ENCODE results near the gene ABHD13. TPM values are rescaled to one million over a fixed set of nuclear protein-coding genes. Genes with fewer than 3 reads are reported as not detected.
"Not testable (repeated sequence)": the region's sequence is repeated elsewhere in the genome, so short reads cannot be mapped to it uniquely, and the experiment has no call there.

Gene ABHD13
- total RNA-seq, 5 donors from 2014 or later (not counting 1 experiment from before 2014, with no cell fraction given): 12.3 to 15.8 (median 13.8) TPM

DNA sequence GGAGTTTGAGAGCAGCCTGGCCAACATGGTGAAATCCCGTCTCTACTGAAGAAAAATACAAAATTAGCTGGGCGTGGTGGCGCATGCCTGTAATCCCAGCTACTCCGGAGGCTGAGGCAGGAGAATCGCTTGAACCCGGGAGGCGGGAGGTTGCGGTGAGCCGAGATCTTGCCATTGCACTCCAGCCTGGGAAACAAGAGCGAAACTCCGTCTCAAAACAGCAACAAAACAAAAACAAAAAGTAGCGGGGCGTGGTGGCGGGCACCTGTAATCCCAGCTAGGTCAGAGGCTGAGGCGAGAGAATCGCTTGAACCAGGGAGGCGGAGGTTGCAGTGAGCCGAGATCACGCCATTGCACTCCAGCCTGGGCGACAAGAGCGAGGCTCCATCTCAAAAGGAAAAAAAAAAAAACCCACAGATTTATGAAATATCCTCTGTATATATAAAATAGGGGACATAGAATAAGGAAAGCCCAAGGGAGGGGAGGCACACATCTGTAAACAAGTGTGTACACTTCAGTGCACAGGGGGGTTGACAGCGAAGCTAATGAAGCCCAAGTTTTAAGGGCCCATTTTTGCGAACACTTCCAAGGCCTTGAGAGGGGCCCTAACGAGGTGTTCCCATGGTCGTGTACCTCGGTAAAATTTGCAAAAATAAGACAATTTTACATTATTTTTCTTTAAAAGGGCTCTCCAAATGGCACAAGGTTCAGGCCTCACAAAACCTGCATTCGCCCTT lies 717 bp upstream of the ABHD13 start:
- H3K27ac Mint-ChIP-seq: peak overlapping the region; percentile 95 to 96
- Histone ChIP-seq H3K4me3 (ENCODE audit: control insufficient read depth in 1 of 2, extremely low read depth in 1 of 2, low read length in 1 of 2) (peak overlapping the region; percentile 64 to 91), H3K27ac (ENCODE audit: low read length) (peak overlapping the region; percentile 54), H3K4me1 (ENCODE audit: control insufficient read depth in 1 of 2, extremely low read depth in 1 of 2, insufficient read depth in 2 of 2, low read length in 2 of 2) (peaks cover 36 to 41% of the 10 kb centered on the region in 2 experiments)
- H3K36me3 ChIP-seq (ENCODE audit: control insufficient read depth in 2 of 2, extremely low read depth in 1 of 2, insufficient read depth in 1 of 2, low read length in 1 of 2); DNase-seq; H3K36me3 Mint-ChIP-seq; H3K9me3 Mint-ChIP-seq; ATAC-seq (replicated peaks in 1 of 4); H3K27me3 Mint-ChIP-seq; H3K9me3 ChIP-seq; H3K27me3 ChIP-seq (replicated peaks in 1 of 2; ENCODE audit: control insufficient read depth in 2 of 2, extremely low read depth in 1 of 2, insufficient read depth in 2 of 2, low read length in 1 of 2); POLR2A ChIA-PET: not testable (repeated sequence)
- peak overlapping the region; percentile 93 to 99 (median 96) for H3K4me3 Mint-ChIP-seq
- CTCF ChIA-PET: interaction anchor here in 1 of 2 donors (0.6 kb wide), 1 partner anchor 62 kb away, joined by 3 read pairs; no protein-coding TSS in a partner anchor
- WGBS (ENCODE audit: insufficient coverage): 43% methylated on average over 9 of the region's 27 CpGs
- H3K4me1 Mint-ChIP-seq: peaks cover 65 to 78% (median 67%) of the 10 kb centered on the region in 3 donors

DNA sequence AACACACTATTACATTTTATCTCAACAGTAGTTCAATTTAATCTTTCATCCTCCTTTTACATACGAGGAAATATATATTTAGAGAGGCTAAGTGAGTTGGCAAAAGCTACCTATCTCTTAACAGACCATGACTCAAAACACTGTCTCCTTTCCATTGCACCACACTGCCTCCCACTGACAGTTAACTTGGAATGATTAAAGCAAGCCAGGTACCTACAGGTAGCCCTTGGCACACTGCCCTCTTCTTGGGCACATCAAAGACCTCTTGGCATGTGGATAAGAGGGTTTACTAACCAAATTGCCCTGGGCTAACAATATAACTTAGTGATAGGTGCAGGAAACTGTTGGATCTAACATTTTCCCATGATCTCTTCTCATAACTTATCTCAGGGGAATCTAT lies 1.8 kb downstream of the ABHD13 start:
- ChIA-PET POLR2A (no interaction called here), CTCF (interaction anchor here in 1 of 2 donors (0.5 to 1.6 kb wide), 2 partner anchors 64 to 87 kb away, joined by 4 read pairs; no protein-coding TSS in a partner anchor)
- Histone ChIP-seq H3K4me3 (ENCODE audit: control insufficient read depth in 1 of 2, extremely low read depth in 1 of 2, low read length in 1 of 2) (no peak overlapping the region), H3K27me3 (replicated peaks in 1 of 2; ENCODE audit: control insufficient read depth in 2 of 2, extremely low read depth in 1 of 2, insufficient read depth in 2 of 2, low read length in 1 of 2) (no peaks in the 10 kb centered on the region), H3K4me1 (ENCODE audit: control insufficient read depth in 1 of 2, extremely low read depth in 1 of 2, insufficient read depth in 2 of 2, low read length in 2 of 2) (peaks cover 29 to 49% of the 10 kb centered on the region in 2 experiments), H3K27ac (ENCODE audit: low read length) (peak overlapping the region; percentile 54), H3K9me3 (no peaks in the 10 kb centered on the region), H3K36me3 (ENCODE audit: control insufficient read depth in 2 of 2, extremely low read depth in 1 of 2, insufficient read depth in 1 of 2, low read length in 1 of 2) (no peaks in the 10 kb centered on the region)
- H3K4me1 Mint-ChIP-seq: peaks cover 74 to 78% (median 77%) of the 10 kb centered on the region in 3 donors
- whole genome bisulfite sequencing (ENCODE audit: insufficient coverage): no CpG with 5 or more reads among the region's 1 CpG
- peak overlapping the region; percentile 42 to 80 for H3K27ac Mint-ChIP-seq
- no peaks in the 10 kb centered on the region for H3K27me3 Mint-ChIP-seq
- peaks cover 2% of the 10 kb centered on the region for H3K36me3 Mint-ChIP-seq
- no peaks in the 10 kb centered on the region for H3K9me3 Mint-ChIP-seq
- DNase-seq (peak in 2 of 35 experiments; percentile 15 to 41), ATAC-seq (replicated peaks in 1 of 4) (no peak)
- H3K4me3 Mint-ChIP-seq: peak overlapping the region; percentile 93 to 99 (median 96)

DNA sequence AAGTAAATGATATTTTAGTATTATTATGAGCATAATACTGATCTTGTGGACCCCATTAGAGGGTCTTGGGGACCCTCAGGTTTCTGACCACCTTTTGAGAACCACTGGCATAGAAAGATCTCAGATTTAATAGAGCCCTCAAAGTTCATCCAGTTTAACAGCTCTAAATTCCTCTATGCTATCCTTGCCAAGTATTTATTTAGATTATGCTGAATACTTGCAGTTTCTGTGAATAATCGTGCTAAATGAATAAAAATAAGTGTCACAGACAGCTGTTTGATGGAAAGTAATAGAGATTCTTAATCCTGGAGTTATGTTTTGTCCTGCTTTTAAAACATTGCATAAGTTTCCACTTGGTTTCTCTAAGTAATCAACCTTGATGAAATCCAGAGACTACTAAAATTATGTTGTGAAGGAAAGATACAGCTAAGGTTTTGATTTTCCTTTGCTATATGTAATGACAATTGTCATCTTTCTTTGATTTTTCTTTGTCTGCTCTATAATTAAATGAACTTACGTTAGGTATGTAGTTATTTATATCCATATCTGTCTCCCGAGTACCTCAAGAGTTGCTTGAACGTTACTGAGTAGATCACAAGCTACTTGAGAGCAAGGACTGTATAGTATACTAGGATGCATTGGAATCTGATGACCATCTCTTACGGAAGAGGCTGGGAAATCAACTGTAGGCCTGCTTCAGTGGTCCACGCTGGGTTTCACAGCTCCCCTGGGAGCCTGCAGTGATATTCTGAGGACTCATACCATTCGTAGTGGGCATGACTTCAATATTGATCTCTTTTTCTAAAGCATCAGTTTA lies 5.7 kb downstream of the ABHD13 start:
- CTCF ChIA-PET: interaction anchor here (0.5 to 1.1 kb wide), 4 partner anchors 8 to 284 kb away, joined by 3 to 5 read pairs (median 3); no protein-coding TSS in a partner anchor

DNA sequence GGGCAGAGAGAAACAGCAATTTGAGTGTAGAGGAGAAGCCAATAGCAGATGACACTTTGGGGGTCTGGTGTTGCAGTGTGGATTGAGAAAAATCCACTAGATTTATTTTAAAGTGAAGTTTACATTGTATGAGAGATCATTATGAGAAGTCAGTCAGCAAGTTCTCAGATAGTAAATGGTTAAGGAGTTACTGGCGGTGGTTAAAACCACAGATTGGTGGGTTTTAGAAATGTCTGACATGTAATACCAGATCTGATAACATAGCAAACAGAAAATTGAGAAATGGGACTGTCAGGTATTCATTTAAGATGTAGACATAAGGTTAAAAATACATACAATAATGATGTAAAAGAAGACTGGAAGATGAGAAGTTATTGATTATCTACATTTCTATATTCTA lies 7.2 kb downstream of the ABHD13 start:
- DNase-seq: peak in 1 of 35 experiments; percentile 47
- peak overlapping the region; percentile 74 to 79 for H3K27ac Mint-ChIP-seq
- ChIA-PET CTCF (interaction anchor here (0.6 to 1.0 kb wide), 4 partner anchors 10 to 27 kb away, joined by 3 to 5 read pairs (median 3); partner anchors contain the start of gene LIG4 (in 1 of the 2)), POLR2A (no interaction called here)
- H3K27me3 ChIP-seq (replicated peaks in 1 of 2; ENCODE audit: control insufficient read depth in 2 of 2, extremely low read depth in 1 of 2, insufficient read depth in 2 of 2, low read length in 1 of 2): no peaks in the 10 kb centered on the region
- peak overlapping the region; percentile 32 to 59 (median 52) for H3K4me3 Mint-ChIP-seq
- ATAC-seq (replicated peaks in 1 of 4): peak; percentile 62 to 71 (median 64)
- H3K27me3 Mint-ChIP-seq: no peaks in the 10 kb centered on the region
- no peak overlapping the region for H3K4me3 ChIP-seq (ENCODE audit: control insufficient read depth in 1 of 2, extremely low read depth in 1 of 2, low read length in 1 of 2)
- H3K36me3 Mint-ChIP-seq: peaks cover 17% of the 10 kb centered on the region
- H3K4me1 ChIP-seq (ENCODE audit: control insufficient read depth in 1 of 2, extremely low read depth in 1 of 2, insufficient read depth in 2 of 2, low read length in 2 of 2): peaks cover 9 to 37% of the 10 kb centered on the region in 2 experiments
- peak overlapping the region; percentile 5 for H3K27ac ChIP-seq (ENCODE audit: low read length)
- peaks cover 78 to 85% (median 82%) of the 10 kb centered on the region in 3 donors for H3K4me1 Mint-ChIP-seq
- H3K9me3 Mint-ChIP-seq: no peaks in the 10 kb centered on the region
- WGBS (ENCODE audit: insufficient coverage): 0% methylated on average over 1 of the region's 1 CpG
- H3K9me3 ChIP-seq: no peaks in the 10 kb centered on the region
- H3K36me3 ChIP-seq (ENCODE audit: control insufficient read depth in 2 of 2, extremely low read depth in 1 of 2, insufficient read depth in 1 of 2, low read length in 1 of 2): peaks cover 0 to 8% of the 10 kb centered on the region in 2 donors

More for the DNA sequence above, 5.7 kb downstream of the ABHD13 start:
- H3K4me1 Mint-ChIP-seq: peaks cover 83 to 86% (median 84%) of the 10 kb centered on the region in 3 donors
- peak overlapping the region; percentile 54 to 64 for H3K27ac Mint-ChIP-seq
- Histone ChIP-seq H3K36me3 (ENCODE audit: control insufficient read depth in 2 of 2, extremely low read depth in 1 of 2, insufficient read depth in 1 of 2, low read length in 1 of 2) (no peaks in the 10 kb centered on the region), H3K27ac (ENCODE audit: low read length) (no peak overlapping the region), H3K4me3 (ENCODE audit: control insufficient read depth in 1 of 2, extremely low read depth in 1 of 2, low read length in 1 of 2) (no peak overlapping the region), H3K4me1 (ENCODE audit: control insufficient read depth in 1 of 2, extremely low read depth in 1 of 2, insufficient read depth in 2 of 2, low read length in 2 of 2) (peaks cover 14 to 50% of the 10 kb centered on the region in 2 experiments), H3K27me3 (replicated peaks in 1 of 2; ENCODE audit: control insufficient read depth in 2 of 2, extremely low read depth in 1 of 2, insufficient read depth in 2 of 2, low read length in 1 of 2) (no peaks in the 10 kb centered on the region), H3K9me3 (no peaks in the 10 kb centered on the region)
- no peaks in the 10 kb centered on the region for H3K9me3 Mint-ChIP-seq
- 74% methylated on average over 2 of the region's 7 CpGs for whole genome bisulfite sequencing (ENCODE audit: insufficient coverage)
- no peak for ATAC-seq (replicated peaks in 1 of 4)
- POLR2A ChIA-PET: interaction anchor here in 1 of 2 donors (0.7 kb wide), 1 partner anchor 9 kb away, joined by 3 read pairs; no protein-coding TSS in a partner anchor
- no peak for DNase-seq
- no peaks in the 10 kb centered on the region for H3K27me3 Mint-ChIP-seq
- H3K36me3 Mint-ChIP-seq: peaks cover 2% of the 10 kb centered on the region
- H3K4me3 Mint-ChIP-seq: peak overlapping the region in 1 of 3 donors; percentile 23

DNA sequence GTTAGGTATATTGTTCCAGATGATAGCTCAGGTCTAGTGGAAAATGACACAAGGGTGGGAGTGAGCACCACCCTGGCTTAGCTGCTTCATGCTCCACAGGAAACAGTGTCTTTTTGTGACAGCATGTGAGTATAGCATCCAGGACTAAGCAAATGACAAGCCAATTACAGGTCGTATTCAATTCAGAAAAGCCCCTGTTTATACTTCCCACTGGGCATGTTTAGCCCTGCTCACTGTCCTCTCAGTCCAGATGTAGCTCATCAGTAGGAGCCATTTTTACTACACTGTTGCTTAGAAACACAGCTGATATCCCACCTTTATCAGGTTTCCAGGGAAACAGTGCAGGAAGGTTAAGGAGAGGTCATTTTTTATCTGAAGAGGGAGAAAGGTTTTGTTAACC lies 8.0 kb downstream of the ABHD13 start:
- peak overlapping the region in 2 of 3 donors; percentile 52 to 59 for H3K4me3 Mint-ChIP-seq
- Histone ChIP-seq H3K36me3 (ENCODE audit: control insufficient read depth in 2 of 2, extremely low read depth in 1 of 2, insufficient read depth in 1 of 2, low read length in 1 of 2) (peaks cover 0 to 8% of the 10 kb centered on the region in 2 donors), H3K27ac (ENCODE audit: low read length) (no peak overlapping the region), H3K27me3 (replicated peaks in 1 of 2; ENCODE audit: control insufficient read depth in 2 of 2, extremely low read depth in 1 of 2, insufficient read depth in 2 of 2, low read length in 1 of 2) (no peaks in the 10 kb centered on the region), H3K4me1 (ENCODE audit: control insufficient read depth in 1 of 2, extremely low read depth in 1 of 2, insufficient read depth in 2 of 2, low read length in 2 of 2) (peaks cover 9 to 33% of the 10 kb centered on the region in 2 experiments), H3K4me3 (ENCODE audit: control insufficient read depth in 1 of 2, extremely low read depth in 1 of 2, low read length in 1 of 2) (no peak overlapping the region), H3K9me3 (no peaks in the 10 kb centered on the region)
- DNase-seq: no peak
- peak overlapping the region; percentile 74 to 79 for H3K27ac Mint-ChIP-seq
- ChIA-PET CTCF (interaction anchor here in 1 of 2 donors (0.6 to 0.8 kb wide), 2 partner anchors 10 to 20 kb away, joined by 3 read pairs; partner anchors contain the start of gene LIG4), POLR2A (no interaction called here)
- peaks cover 74 to 83% (median 75%) of the 10 kb centered on the region in 3 donors for H3K4me1 Mint-ChIP-seq
- H3K27me3 Mint-ChIP-seq: no peaks in the 10 kb centered on the region
- H3K36me3 Mint-ChIP-seq: peaks cover 15% of the 10 kb centered on the region
- no peaks in the 10 kb centered on the region for H3K9me3 Mint-ChIP-seq
- ATAC-seq (replicated peaks in 1 of 4): peak; percentile 38 to 58 (median 52)
- WGBS (ENCODE audit: insufficient coverage): no CpG with 5 or more reads among the region's 1 CpG

Data from T-cell (primary cell).